ENCODE data around the gene LHX3. TPM values are rescaled to one million over a fixed set of nuclear protein-coding genes. Genes with fewer than 3 reads are reported as not detected.

The LHX3 gene
- total and polyA plus RNA-seq, 2 donors (not counting 1 experiment from before 2014, with no cell fraction given) = 0.07 to 0.30 TPM

DNA sequence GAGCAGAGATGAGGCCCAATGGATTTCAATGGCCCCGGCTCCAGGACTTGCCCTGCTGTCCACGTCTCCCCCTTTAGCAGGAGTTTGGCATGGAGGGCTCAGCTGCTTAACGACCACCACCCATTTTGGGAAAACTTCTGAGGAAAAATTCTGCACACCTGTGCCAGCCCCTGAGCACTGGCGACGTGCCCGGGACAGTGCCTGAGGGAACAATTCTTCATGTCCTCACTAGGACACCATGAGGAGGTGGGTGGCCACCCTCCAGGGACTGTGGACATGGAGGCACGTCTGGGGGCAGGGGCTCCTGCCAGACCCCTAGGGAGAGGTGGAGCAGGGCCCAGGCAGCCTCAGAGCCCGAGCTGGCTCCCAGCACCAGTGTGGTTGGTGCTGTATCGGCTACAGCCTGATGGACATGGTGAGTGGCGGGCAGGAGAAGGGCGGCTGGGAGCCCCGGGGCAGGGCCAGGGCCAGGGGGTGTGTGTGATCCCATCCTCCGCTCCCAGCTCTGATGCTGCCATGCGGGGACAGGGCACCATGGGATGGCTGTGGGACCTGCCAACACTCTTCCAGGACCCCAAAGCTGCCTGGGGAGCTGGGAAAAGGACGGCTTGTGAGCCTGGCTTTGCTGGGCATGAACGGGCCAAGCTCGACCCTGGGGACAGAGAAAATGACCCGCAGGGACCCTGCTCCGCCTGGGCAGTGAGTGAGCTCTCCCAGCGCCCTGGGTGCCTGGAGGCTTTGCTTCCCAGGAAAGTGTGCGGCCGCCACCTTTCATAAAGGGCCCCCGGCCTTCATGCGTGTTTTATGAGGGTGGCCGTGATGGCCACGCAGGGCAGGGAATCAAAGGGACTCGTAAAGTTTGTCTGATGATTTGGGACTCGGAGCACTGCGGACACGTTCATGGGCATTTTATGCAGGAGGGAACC is 44.3 kb upstream of the LHX3 start:
- H2AFZ ChIP-seq (ENCODE audit: insufficient read depth, low read depth, low read length, poor library complexity, severe bottlenecking) = no peak overlapping the region
- ChIA-PET CTCF (interaction anchor here (0.8 kb wide), 1 partner anchor 23 kb away, joined by 3 read pairs; no protein-coding TSS in a partner anchor), POLR2A (no interaction called here)
- no peak overlapping the region for H3K9ac ChIP-seq (ENCODE audit: low read length)
- H3K4me3 Mint-ChIP-seq = no peak overlapping the region
- peaks cover 6% of the 10 kb centered on the region for H4K20me1 ChIP-seq (ENCODE audit: control insufficient read depth, insufficient read depth, low read length, poor library complexity, severe bottlenecking)
- no peaks in the 10 kb centered on the region for H3K36me3 ChIP-seq (replicated peaks in 1 of 2; ENCODE audit: control extremely low read depth in 1 of 2, control insufficient read depth in 1 of 2, extremely low read depth in 1 of 2, insufficient read depth in 2 of 2, low read length in 1 of 2)
- peaks cover 9 to 13% of the 10 kb centered on the region in 2 donors for H3K4me1 ChIP-seq (ENCODE audit: control insufficient read depth in 2 of 2, insufficient read depth in 2 of 2, low read length in 2 of 2)
- intact Hi-C loops (cut with micrococcal nuclease) = loop anchor here (10.0 kb wide), 1 partner anchor 284 kb away; the partner anchor contains the start of gene UBAC1
- H3K27me3 Mint-ChIP-seq = no peaks in the 10 kb centered on the region
- no peak for ATAC-seq (ENCODE audit: low read depth)
- no peaks in the 10 kb centered on the region for H3K9me3 ChIP-seq (ENCODE audit: control extremely low read depth in 1 of 3, control insufficient read depth in 2 of 3, insufficient read depth in 1 of 3, low read length in 2 of 3)
- no peak overlapping the region for H3K4me2 ChIP-seq (replicated peaks; ENCODE audit: low read depth, low read length, poor library complexity, severe bottlenecking)
- H3K27me3 ChIP-seq (replicated peaks in 1 of 4; ENCODE audit: control extremely low read depth in 1 of 4, control insufficient read depth in 3 of 4, insufficient read depth in 4 of 4, low read length in 3 of 4) = no peaks in the 10 kb centered on the region
- H3K79me2 ChIP-seq (ENCODE audit: control insufficient read depth, insufficient read depth, low read length) = peaks cover 6% of the 10 kb centered on the region
- WGBS (ENCODE audit: insufficient coverage) = 85% methylated on average over 29 of the region's 30 CpGs
- no peak overlapping the region for H3K27ac ChIP-seq (ENCODE audit: low read length in 2 of 2)
- H3K4me1 Mint-ChIP-seq = peaks cover 13% of the 10 kb centered on the region
- H3K27ac Mint-ChIP-seq = no peak overlapping the region
- no peak for DNase-seq
- TF ChIP-seq EZH2 (IDR thresholded peaks at IDR 0.05; ENCODE audit: borderline replicate concordance, insufficient read depth, low read depth, low read length, poor library complexity, severe bottlenecking) = no peak
- TF ChIP-seq, protein P1, sequence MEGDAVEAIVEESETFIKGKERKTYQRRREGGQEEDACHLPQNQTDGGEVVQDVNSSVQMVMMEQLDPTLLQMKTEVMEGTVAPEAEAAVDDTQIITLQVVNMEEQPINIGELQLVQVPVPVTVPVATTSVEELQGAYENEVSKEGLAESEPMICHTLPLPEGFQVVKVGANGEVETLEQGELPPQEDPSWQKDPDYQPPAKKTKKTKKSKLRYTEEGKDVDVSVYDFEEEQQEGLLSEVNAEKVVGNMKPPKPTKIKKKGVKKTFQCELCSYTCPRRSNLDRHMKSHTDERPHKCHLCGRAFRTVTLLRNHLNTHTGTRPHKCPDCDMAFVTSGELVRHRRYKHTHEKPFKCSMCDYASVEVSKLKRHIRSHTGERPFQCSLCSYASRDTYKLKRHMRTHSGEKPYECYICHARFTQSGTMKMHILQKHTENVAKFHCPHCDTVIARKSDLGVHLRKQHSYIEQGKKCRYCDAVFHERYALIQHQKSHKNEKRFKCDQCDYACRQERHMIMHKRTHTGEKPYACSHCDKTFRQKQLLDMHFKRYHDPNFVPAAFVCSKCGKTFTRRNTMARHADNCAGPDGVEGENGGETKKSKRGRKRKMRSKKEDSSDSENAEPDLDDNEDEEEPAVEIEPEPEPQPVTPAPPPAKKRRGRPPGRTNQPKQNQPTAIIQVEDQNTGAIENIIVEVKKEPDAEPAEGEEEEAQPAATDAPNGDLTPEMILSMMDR (IDR thresholded peaks at IDR 0.05) = no peak
- H3K4me3 ChIP-seq (ENCODE audit: control extremely low read depth in 1 of 5, extremely low read depth in 1 of 5, insufficient read depth in 1 of 5, low read depth in 2 of 5, low read length in 4 of 5) = no peak overlapping the region
- no peaks in the 10 kb centered on the region for H3K9me3 Mint-ChIP-seq (ENCODE audit: insufficient read depth)

Measured in B cell (primary cell).